ENCODE data around the gene NXF2.
A peak's percentile ranks its signal among the peaks of the same experiment; 100 is the strongest.
"Not testable (repeated sequence)": the region's sequence is repeated elsewhere in the genome, so short reads cannot be mapped to it uniquely, and the experiment has no call there.

Gene NXF2, protein sequence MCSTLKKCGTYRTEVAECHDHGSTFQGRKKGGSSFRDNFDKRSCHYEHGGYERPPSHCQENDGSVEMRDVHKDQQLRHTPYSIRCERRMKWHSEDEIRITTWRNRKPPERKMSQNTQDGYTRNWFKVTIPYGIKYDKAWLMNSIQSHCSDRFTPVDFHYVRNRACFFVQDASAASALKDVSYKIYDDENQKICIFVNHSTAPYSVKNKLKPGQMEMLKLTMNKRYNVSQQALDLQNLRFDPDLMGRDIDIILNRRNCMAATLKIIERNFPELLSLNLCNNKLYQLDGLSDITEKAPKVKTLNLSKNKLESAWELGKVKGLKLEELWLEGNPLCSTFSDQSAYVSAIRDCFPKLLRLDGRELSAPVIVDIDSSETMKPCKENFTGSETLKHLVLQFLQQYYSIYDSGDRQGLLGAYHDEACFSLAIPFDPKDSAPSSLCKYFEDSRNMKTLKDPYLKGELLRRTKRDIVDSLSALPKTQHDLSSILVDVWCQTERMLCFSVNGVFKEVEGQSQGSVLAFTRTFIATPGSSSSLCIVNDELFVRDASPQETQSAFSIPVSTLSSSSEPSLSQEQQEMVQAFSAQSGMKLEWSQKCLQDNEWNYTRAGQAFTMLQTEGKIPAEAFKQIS

DNA sequence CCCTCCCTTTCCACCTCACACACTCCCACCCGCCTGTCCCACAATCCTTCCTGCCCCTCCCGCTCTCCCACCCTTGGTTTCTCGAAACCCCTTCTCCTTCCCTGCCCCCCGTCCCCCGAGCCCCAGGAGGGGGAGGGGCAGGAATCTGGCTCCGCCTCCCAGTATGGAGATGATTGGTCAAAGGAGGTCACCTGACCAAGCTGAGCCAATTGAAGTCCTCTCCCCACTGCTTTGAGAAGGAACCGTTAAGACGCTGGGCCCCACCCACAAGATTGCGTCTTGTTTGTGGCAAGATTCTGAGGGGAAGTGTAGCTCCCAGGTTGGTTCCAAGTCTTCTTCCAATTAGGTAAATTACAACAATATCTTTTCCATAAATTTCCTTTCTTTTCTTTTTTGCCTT is at the start of gene NXF2:
NXF2 (plus strand) TSS at position 275 of the 400 bp plus-strand sequence. CDS start 59,912 bp downstream, outside the sequence.
- not testable (repeated sequence) for DNase-seq (ENCODE audit: low read depth in 2 of 2, low spot score in 1 of 2)

DNA sequence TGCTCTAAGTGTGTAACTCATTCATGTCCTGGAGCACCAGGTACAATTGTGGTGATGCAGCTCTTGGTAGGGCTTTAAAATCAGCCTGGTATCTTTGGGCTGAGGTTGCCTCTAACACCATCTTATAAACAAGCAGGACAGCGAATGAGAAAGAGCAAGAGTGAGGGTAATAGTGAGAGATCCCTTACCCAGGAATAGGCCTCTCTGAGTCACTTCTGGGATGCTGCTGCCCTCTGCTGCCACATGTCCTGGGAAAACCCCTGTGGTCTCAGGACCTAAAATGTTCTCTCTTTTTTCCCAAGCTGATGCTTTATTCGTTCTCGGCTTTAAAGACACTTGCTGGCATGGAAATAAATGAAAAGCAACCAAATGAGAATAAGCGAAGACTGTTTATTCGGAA is 39.0 kb upstream of the NXF2 start:
- DNase-seq (ENCODE audit: low read depth in 2 of 2, low spot score in 1 of 2): not testable (repeated sequence)

DNA sequence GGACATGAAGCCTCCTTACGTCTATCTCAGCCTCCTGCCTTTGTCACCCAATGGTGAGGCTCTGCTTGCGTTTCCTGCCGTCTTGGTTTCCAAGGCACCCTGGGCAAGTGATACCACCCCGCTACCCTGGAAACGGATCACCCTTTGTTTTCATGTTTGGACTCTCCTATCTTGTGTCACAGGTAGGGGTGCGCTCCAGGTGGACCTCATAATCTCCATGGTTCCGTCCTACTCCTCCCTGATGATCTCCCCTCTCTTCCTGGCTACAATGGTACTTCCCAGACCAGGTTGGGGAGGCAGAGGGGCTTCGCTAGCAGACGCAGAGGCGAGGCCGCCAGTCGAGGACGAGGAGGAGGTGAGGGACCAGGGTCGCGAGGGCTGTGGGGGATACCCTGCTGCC is 32.0 kb upstream of the NXF2 start, which contains the start of gene TCP11X1:
TCP11X1 (plus strand) TSS at position 316 of the 400 bp plus-strand sequence.
- DNase-seq (ENCODE audit: low read depth in 2 of 2, low spot score in 1 of 2): not testable (repeated sequence)

DNA sequence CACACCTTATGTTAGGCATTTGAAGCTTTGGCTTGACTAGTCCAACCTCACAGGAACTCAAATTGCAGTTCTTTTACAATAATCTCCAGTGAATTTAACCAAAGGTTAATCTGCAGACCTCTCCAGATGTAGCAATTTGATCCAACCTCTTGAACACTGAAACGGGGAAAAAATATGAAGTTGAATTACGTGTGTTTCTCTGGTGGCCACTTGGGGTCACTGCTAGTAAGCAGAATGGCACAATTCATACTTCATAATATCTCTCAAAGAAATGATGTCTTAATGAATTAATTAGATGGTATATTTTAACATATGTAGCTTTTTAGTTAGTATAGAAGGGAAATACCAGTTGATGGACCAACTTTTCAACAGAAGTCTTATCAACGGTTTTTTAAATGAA is 30.5 kb upstream of the NXF2 start:
- DNase-seq (ENCODE audit: low read depth in 2 of 2, low spot score in 1 of 2): not testable (repeated sequence)

DNA sequence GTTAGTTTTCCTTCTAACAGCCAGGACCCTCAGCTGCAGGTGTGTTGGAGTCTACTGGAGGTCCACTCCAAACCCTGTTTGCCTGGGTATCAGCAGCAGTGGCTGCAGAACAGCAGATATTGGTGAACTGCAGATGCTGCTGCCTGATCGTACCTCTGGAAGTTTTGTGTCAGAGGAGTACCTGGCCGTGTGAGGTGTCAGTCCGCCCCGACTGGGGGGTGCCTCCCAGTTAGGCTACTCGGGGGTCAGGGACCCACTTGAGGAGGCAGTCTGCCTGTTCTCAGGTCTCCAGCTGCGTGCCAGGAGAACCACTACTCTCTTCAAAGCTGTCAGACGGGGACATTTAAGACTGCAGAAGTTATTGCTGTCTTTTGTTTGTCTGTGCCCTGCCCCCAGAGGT is 11.3 kb upstream of the NXF2 start:
- not testable (repeated sequence) for DNase-seq (ENCODE audit: low read depth in 2 of 2, low spot score in 1 of 2)

DNA sequence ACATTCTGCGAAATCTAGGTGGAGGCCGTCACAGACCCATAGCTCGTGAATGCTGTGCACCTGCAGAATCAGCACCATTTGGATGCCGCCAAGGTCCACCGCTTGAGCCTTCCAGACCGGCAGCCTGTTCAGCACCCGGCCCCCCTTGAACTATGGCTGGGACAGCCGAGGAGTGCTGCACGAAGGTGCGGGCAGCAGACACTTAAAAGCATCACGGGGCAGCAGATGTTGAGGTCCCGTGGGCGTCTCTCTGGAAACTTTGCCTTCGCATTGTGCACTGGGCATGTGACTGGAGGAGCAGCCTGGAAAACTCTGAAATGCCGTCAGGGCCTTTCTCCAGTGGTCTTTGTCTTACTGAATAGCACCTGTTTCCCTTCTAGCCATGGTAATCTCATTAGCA is 6.7 kb upstream of the NXF2 start:
- not testable (repeated sequence) for DNase-seq (ENCODE audit: low read depth in 2 of 2, low spot score in 1 of 2)

DNA sequence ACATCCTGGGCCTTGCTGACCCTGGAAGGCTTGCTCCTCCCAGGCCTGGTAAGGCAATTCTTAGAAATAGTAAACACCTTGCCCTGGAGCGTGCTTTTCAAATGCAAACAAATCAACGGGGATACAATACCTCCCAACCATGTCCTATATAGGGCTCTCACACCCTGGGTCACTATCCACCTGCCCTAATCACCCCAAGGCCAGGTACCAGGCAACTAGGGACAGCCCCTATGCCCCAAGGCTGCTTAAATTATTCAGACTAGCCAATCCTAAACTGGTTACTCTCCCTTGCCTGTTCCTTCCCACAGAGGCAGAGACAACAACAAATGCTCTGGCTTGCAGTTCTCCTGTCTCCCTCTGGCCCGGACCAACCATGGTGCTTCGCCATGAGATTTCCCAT is 25.3 kb downstream of the NXF2 start:
- not testable (repeated sequence) for DNase-seq (ENCODE audit: low read depth in 2 of 2, low spot score in 1 of 2)

DNA sequence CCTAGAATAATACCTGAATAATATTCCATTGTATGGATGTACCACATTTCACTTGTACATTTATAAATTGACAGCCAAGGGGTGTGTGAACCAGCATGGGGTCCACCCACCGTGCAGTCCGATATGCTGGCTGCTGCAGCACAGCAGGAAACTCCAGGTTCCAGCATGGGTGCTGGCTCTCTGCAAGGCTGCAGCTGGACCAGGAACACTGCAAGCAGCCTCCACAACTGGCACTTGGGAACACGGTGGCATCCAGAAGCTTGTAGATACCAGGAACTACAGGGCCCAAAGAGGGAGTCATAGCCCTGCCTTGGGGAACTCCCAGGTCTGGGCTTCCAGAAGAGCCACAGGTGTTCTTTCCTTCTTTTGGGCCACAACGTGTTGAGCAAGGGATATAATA is 91.2 kb downstream of the NXF2 start:
- DNase-seq (ENCODE audit: low read depth in 2 of 2, low spot score in 1 of 2): no peak

DNA sequence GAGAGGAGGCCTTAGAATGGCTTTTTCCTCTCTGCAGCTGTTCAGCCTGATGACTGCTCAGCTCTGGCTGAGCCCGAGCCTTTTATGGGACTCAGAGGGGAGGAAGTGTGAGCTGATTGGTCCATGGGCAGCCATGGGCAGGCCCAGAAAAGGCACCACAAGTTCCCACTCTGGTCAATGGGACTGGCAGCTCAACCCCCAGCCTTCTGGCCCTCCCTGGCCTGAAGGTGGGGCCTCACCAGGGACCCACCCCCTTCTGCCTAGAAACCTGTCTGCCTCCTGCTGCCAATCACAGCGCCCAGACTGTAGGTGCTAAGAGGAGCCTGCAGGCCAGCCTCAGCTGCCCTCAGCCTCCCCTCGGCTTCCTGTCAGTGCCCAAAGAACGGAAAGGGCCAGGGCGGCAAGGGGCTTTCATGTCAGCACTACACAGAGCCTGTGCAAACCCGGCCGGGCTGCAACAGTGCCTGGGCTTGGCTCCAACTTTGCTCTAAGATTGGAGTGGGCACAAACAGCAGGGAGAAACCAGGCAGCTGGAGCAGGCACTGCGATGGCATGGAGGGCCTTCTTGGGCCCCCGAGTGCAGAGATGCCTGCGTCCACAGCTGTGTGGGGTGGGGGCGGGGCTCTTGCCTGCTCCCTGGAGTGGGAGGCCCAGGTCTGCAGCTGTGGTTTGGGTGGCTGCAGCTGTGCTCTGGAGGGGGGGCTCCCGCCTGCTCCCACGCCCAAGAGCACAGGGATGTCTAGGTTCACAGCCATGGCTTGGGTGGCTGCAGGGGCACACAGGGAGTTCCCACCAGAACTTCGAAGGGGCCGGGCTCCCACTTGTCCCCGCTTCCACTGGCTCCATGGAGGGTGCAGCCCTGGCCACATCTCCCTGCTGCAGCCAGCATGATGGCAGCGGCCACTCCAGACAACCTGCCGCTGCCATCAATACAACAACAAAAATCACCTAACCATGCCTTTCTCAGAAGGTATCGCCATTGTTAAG is 92.6 kb downstream of the NXF2 start:
- no peak for DNase-seq (ENCODE audit: low read depth in 2 of 2, low spot score in 1 of 2)

DNA sequence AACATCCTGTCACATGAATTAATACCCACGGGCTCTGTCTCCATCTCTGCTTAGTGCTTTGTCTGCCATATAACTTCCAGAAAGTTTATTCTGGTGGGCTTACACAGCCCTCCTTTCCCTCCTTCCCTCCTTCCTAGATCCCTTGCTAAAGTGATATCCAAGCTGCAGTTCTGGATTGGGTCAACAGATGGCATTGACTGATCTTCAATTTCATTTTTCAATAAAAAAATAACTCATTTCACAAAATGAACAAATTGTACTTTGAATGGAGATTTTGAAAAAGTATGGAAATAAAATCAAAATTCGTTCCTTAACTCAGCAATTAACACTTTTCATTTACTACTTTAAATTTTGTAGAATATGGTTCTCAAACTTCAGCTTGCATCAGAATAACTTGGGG is 94.9 kb downstream of the NXF2 start:
- no peak for DNase-seq (ENCODE audit: low read depth in 2 of 2, low spot score in 1 of 2)

DNA sequence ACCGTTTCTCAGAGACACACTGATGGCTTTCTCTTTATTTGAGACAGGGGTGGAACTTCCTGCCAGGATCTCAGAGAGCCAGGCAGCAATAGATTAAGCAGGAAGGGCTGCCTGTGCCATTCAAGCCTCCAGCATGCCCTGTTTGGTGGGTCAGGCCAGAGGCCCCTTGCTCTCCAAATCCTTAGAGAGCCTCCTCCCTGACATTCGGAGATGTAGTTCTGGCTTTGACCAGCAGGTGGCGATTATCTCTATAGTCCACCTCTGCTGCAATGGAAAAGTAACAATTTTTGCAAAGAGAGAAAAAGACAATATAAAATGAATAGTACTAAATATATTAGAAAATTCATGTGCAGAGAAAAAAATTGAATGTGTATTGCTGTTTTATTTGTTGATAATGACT is 98.9 kb downstream of the NXF2 start:
- peak; percentile 24 to 51 for DNase-seq (ENCODE audit: low read depth in 2 of 2, low spot score in 1 of 2)

Measured in stimulated activated CD8-positive, alpha-beta memory T cell treated with anti-CD3 and anti-CD28 coated beads, Interleukin-4, amount 100 ng/mL, for 4 hours (primary cell).